HG02763 (cell line): Measurements from ENCODE around the gene VEPH1.

Experiments
- ATAC-seq: cut with Tn5 transposase; IDR thresholded peaks from one replicate; pipeline ENCODE4 v1.9.1; 2021; ENCODE audit warnings: mild to moderate bottlenecking, moderate library complexity; ENCODE audit not compliant: unreplicated experiment

VEPH1 gene

DNA sequence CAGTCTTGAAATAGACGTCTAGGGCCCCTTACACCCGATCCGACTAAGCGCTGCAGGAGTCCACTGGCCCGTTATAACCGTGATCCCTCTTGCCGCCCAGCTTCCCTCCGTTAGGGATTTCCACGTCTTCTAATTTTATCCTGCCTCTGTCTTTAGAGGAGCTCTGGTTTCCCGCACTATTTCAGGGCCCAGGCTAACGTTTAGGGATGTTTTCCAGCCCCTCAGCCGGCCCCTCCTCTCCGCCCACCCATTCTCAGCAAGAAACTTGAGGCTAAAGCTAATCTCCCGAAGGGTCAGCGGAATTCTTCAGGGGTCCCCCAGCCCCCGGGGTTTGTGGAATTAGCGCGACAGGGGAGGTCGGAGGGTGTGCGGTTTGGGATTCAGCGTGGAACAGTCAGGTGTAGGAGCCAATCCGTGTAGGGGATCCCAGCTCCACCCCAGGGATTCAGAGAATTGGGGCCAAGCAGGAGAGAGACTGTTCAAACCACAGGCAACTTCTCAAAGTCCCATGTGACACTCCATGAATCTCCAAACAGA is 65.0 kb downstream of the VEPH1 start:
- ATAC-seq, result no peak

GRCh38 chr3:157436583-157437291 is 66.5 kb downstream of the VEPH1 start, which contains the start of gene PTX3:
Gene PTX3 (plus strand): TSS chr3:157436850. CDS start chr3:157436934, 84 bp downstream.
- no peak for ATAC-seq

DNA sequence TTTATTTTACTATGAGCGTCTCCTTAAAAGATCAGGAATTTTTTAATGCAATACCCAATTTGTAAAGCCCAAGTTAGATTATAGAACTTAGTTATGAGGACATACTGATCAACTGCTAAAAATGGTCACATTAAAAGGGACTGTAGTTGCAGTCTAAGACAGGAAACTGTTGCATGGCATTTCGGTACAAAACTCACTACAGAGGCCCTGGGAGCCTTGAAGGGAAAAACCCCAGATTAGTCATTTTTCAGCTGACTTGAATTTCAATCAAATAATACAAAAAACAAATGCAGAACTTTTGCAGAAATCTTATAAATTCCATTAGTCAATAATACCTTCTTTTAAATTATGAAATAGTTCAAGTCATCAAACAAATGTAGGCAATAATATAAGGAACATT is 73.5 kb downstream of the VEPH1 start:
- no peak for ATAC-seq

GRCh38 chr3:157428853-157429252 is 74.4 kb downstream of the VEPH1 start:
- no peak for ATAC-seq

DNA sequence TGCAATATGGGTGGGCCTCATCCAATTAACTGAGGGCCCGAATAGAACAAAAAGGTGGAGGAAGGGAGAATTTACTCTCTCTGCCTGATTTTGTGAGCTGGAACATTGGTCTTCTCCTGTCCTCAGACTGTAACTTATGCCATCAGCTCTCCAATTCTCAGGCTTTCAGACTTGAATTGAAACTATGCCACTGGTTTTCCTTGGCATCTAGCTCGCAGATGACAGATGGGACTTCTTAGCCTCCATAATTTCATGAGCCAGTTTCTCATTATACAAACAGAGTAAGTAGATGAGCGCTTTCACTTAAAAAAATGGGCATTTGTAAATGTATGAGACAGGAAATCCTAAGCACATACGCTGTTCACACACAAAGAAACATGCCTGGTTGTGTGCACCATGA is 75.3 kb downstream of the VEPH1 start:
- ATAC-seq, result no peak

GRCh38 chr3:157423337-157423736 is 79.9 kb downstream of the VEPH1 start:
- ATAC-seq, result no peak

- no peak for ATAC-seq
Observed at GRCh38 chr3:157420606-157421130, 82.5 kb downstream of the VEPH1 start.

DNA sequence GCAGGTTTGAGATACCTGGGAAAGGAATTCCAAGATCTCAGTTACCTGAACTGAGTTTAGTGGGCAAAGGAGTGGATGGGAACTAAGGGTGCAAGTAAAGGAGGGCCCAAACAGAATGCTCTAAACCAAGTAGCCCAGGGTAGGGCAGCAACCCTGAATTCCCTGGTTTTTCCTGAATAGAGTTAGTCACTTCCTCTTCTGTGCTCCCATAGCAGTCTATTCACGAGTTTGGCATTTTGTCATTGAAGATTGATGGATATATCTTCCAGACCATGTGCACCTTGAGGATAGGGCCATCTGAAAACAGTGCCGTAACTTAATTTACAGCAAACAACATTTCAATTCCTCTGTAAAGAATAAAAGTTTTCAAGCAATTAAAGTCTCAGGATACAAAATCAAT is 85.1 kb downstream of the VEPH1 start:
- ATAC-seq, result no peak

DNA sequence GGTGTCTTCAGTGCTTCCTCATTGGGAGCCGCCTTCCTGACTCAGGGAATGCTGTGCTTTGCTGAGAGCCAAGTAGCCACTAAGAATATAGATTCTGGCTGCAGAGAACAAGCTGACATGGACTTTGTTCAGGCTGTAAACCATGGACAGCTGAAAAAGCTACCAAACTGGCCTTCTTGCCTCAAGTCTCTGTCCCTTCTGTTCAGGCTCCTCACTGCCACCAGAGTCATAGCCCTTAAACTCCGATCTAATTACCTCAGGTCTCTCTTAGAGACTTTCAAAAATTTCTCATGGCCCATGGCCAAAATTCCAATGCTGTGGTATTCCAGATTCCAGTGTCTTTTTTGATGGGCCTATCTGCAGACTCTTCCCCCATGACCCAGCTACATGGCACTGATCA is 86.0 kb downstream of the VEPH1 start:
- ATAC-seq, result no peak

- no peak for ATAC-seq
Observed at GRCh38 chr3:157416347-157417087, 86.7 kb downstream of the VEPH1 start.

- ATAC-seq, result no peak
Observed at GRCh38 chr3:157414861-157415260, 88.4 kb downstream of the VEPH1 start.

DNA sequence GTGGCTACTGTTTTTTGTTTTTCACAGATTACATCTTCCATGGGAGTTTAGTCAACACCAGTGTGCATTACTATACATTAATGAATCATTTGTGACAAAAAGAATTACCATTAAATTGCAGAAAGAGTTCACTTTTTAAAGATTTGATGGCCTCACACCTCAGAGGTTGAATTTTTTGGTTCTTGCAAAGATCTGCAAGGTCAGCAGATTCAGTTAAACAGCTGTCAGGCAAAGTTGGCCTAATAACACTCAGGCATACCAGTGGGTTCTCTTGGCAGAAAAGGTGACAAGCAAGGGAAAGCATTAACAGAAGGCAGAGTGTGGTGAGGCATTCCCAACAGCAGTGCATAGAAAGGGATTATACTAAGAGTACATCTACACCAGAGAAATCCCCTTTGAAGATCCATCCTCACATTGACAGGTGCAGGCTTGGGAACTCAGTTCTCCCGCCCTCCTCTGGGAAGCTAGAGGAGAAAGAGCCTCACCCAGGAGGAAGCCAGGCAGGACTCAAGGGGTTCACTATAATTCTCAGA is 90.8 kb downstream of the VEPH1 start:
- no peak for ATAC-seq

DNA sequence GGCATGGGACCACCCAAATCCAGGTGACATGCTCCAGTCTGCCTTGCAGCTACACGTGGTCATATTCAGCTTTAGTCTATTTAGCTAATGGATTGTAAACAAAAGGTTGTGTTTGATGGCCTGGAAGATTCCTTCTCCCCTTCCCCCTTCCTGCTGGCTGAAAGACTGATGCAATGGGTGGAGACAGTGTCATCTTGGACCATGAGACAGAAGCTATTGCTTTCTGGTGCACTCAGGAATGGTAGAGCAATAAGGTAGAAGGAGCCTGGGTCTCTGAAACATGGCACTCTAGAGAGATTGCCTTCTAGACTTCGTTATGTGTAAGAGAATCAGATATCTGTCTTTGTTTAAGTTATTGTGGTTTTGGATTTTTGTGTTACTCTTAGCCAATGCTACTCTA is 92.3 kb downstream of the VEPH1 start:
- no peak for ATAC-seq

DNA sequence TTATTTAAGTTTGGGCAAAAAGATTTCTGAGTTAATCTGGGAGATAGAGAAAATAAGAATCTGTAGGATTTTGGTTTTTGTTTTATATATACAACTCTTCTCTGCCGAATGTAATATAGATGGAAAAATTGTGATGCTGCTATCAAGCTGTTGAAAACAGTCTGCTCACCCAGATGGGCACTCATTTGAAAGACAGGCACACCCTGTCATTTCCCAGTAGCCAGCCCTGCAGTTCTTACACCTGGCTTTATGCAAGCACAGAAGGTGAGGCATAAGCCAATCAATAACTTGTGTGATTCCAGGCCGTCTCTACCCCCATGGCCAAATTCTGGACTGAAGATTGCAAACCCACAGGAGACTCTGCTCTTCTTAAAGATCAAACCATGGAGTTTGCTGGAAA is 93.7 kb downstream of the VEPH1 start:
- no peak for ATAC-seq

GRCh38 chr3:157408499-157409149 is 94.6 kb downstream of the VEPH1 start:
- no peak for ATAC-seq

GRCh38 chr3:157407769-157408168 is 95.4 kb downstream of the VEPH1 start:
- ATAC-seq, result no peak

- ATAC-seq, result no peak
Observed at GRCh38 chr3:157406394-157406793, 96.8 kb downstream of the VEPH1 start.

DNA sequence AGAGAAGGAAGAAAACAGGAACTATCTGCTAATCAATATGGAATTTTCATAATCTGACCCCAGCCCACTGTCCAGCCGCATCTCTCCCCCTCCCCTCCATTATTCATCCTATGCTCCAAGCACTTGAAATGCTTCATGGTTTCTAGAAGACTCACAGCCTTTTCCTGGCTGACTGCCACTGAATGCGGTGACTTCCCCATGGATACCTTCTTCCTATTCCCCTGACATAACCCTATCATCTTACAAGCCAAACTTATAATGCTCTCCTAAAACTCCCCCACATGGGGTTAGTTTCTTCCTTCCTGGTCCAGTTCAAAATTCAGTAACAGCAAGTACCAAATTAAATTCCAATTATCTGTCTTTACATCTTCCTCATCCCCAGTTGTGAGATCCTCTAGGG is 97.8 kb downstream of the VEPH1 start:
- ATAC-seq, result no peak

DNA sequence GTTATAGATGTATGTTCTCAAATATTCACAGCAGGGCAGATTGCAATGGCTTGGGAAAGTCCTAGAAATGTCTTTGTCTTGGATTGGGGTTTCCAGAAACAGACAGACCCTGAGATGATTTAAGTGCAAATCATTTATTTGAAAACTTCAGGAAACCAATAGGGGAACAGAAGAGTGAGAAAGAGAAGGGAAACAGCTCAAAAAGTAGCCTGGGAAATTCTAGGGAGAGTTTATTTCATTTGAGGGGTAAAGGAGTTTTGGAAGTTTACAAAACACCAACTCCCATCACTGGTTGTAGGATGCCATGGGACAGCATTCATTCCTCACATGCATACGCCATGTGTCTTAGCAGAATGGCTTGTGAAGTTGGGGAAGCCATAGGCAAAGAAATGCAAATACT is 98.8 kb downstream of the VEPH1 start:
- ATAC-seq, result no peak

- no peak for ATAC-seq
Observed at GRCh38 chr3:157398598-157398997, 104.6 kb downstream of the VEPH1 start.

GRCh38 chr3:157394411-157394810 is 108.8 kb downstream of the VEPH1 start:
- no peak for ATAC-seq
